HG03439 (cell line): ENCODE measurements around the gene LARP6.
"Not testable (repeated sequence)": the region's sequence is repeated elsewhere in the genome, so short reads cannot be mapped to it uniquely, and the experiment has no call there.

Source experiments
- ATAC-seq: cut with Tn5 transposase; IDR thresholded peaks from one replicate; pipeline ENCODE4 v1.9.1; 2021; ENCODE audit warnings: mild to moderate bottlenecking, moderate library complexity; ENCODE audit not compliant: unreplicated experiment

LARP6 gene

GRCh38 chr15:70853973-70854665, at the start of gene LARP6:
LARP6 (minus strand) TSS chr15:70854157; CDS start chr15:70854088, 69 bp downstream.
- ATAC-seq = no peak

GRCh38 chr15:70902107-70902506, 48.1 kb upstream of the LARP6 start:
- ATAC-seq = no peak

- peak; percentile 12 for ATAC-seq
These were observed 39.1 kb upstream of the LARP6 start for GRCh38 chr15:70892912-70893560.

GRCh38 chr15:70892002-70892911, 38.3 kb upstream of the LARP6 start, which contains the start of the genes LRRC49 and THAP10:
LRRC49 (plus strand) TSS chr15:70892826; CDS start chr15:70892895, 69 bp downstream.
THAP10 (minus strand) TSS chr15:70892433; CDS start chr15:70892272, 161 bp downstream.
- peak; percentile 75 for ATAC-seq

GRCh38 chr15:70882361-70882760, 28.4 kb upstream of the LARP6 start:
- ATAC-seq = no peak

- ATAC-seq = no peak
These were observed 26.8 kb upstream of the LARP6 start for GRCh38 chr15:70880781-70881180.

GRCh38 chr15:70879401-70879800, 25.4 kb upstream of the LARP6 start:
- no peak for ATAC-seq

- ATAC-seq = no peak
These were observed 22.7 kb upstream of the LARP6 start for GRCh38 chr15:70876683-70877082.

GRCh38 chr15:70876011-70876410, 22.1 kb upstream of the LARP6 start:
- ATAC-seq = no peak

- ATAC-seq = no peak
These were observed 21.2 kb upstream of the LARP6 start for GRCh38 chr15:70875001-70875782.

- ATAC-seq = no peak
These were observed 19.5 kb upstream of the LARP6 start for GRCh38 chr15:70873232-70874054.

GRCh38 chr15:70871490-70871889, 17.5 kb upstream of the LARP6 start:
- ATAC-seq = not testable (repeated sequence)

- ATAC-seq = no peak
These were observed 16.1 kb upstream of the LARP6 start for GRCh38 chr15:70870051-70870450.

GRCh38 chr15:70869346-70869745, 15.4 kb upstream of the LARP6 start:
- ATAC-seq = no peak

GRCh38 chr15:70867911-70868467, 14.0 kb upstream of the LARP6 start:
- no peak for ATAC-seq

- no peak for ATAC-seq
These were observed 13.2 kb upstream of the LARP6 start for GRCh38 chr15:70866982-70867641.

- ATAC-seq = no peak
These were observed 9.7 kb upstream of the LARP6 start for GRCh38 chr15:70863450-70864218.

GRCh38 chr15:70859998-70860397, 6.0 kb upstream of the LARP6 start:
- ATAC-seq = no peak
